K562 (cell line): ENCODE results near the gene CHD2. TPM values are rescaled to one million over a fixed set of nuclear protein-coding genes. Genes with fewer than 3 reads are reported as not detected.

Experiments used
- ATF1 ChIP-seq, 2 experiments: fragments of 450-650 bp in 1 of 2; IDR thresholded peaks; 2 replicates each; pipeline ENCODE4 v1.6.1; 2016; ENCODE audit warnings: missing compliant biosample characterization in 1 of 2, missing genetic modification characterization in 1 of 2
- BRCA1 ChIP-seq, 2 experiments: fragments of 450-650 bp in 1 of 2; sonication (generic) in 1 of 2; formaldehyde crosslinking in 1 of 2; IDR thresholded peaks; 2 replicates each; pipeline versions ENCODE4 v1.5.0 to v1.6.1; 2017 to 2020; ENCODE audit warnings: mild to moderate bottlenecking in 1 of 2, missing genetic modification reagents in 1 of 2
- CXXC5 ChIP-seq: fragments of 250-450 bp; sonication (Bioruptor Pico); IDR thresholded peaks from 2 replicates; pipeline ENCODE4 v1.8.0; 2022; ENCODE audit warnings: inconsistent platforms, mild to moderate bottlenecking, moderate library complexity
- DPF2 ChIP-seq: fragments of 450-650 bp; IDR thresholded peaks from 2 replicates; pipeline ENCODE4 v1.6.1; 2016
- GABPB1 ChIP-seq: sonication (generic); formaldehyde crosslinking; IDR thresholded peaks from 2 replicates; pipeline ENCODE4 v1.8.0; 2022; ENCODE audit warnings: mild to moderate bottlenecking, missing genetic modification reagents
- NFRKB ChIP-seq: fragments of 450-650 bp; IDR thresholded peaks from 2 replicates; pipeline ENCODE4 v1.6.1; 2016; ENCODE audit warnings: low read depth
- PML ChIP-seq: IDR thresholded peaks from 2 replicates; pipeline ENCODE4 v1.6.1; 2012; ENCODE audit warnings: low read length, inconsistent platforms
- POLR2H ChIP-seq: IDR thresholded peaks from 2 replicates; pipeline ENCODE4 v1.6.1; 2016; ENCODE audit warnings: missing genetic modification characterization, low read depth, mild to moderate bottlenecking, control low read depth, missing compliant biosample characterization, moderate library complexity
- PYGO2 ChIP-seq: fragments of 450-650 bp; IDR thresholded peaks from 2 replicates; pipeline ENCODE4 v1.6.1; 2016; ENCODE audit warnings: mild to moderate bottlenecking, missing genetic modification characterization, moderate library complexity, missing compliant biosample characterization
- SNIP1 ChIP-seq: fragments of 450-650 bp; IDR thresholded peaks from 2 replicates; pipeline ENCODE4 v1.7.1; 2017; ENCODE audit warnings: low read depth, mild to moderate bottlenecking
- ZNF3 ChIP-seq: fragments of 250-450 bp; sonication (Bioruptor Pico); IDR thresholded peaks from 2 replicates; pipeline ENCODE4 v1.5.0; 2021; ENCODE audit warnings: mild to moderate bottlenecking, moderate library complexity
- ZSCAN32 ChIP-seq: fragments of 450-650 bp; formaldehyde crosslinking; IDR thresholded peaks from 2 replicates; pipeline ENCODE4 v1.4.0; 2020; ENCODE audit warnings: mild to moderate bottlenecking, moderate library complexity
- polyA plus RNA-seq, 8 experiments: library from polyadenylated mRNA; depleted of rRNA in 4 of 8; stranded (reverse) in 5 of 8; unstranded in 3 of 8; fragments of >200 nt; fragmentation: Nextera tagmentation in 2 of 8; fragmentation: Illumina TruSeq in 1 of 8; extraction: Ambion mirVana in 2 of 8; extraction: Trizol in 1 of 8; gene quantifications; 2 replicates each; pipeline versions ENCODE4 v1.2.1 to v1.2.3, GENCODE V29; 2011 to 2014; ENCODE audit warnings: inconsistent platforms in 1 of 8, missing spikeins in 1 of 8
- total RNA-seq, 7 experiments: library from RNA; depleted of rRNA in 6 of 7; stranded (reverse); fragments of >200 nt in 6 of 7; fragmentation: Illumina TruSeq in 2 of 7; extraction: Trizol in 2 of 7; gene quantifications; 2 replicates each; pipeline versions ENCODE4 v1.2.1 to v1.2.3, GENCODE V29; 2011 to 2021; ENCODE audit warnings: low replicate concordance in 1 of 7
- TF ChIP-seq, protein P1 (sequence below): sonication (generic); formaldehyde crosslinking; IDR thresholded peaks from 2 replicates; pipeline ENCODE4 v1.8.0; 2022; ENCODE audit warnings: missing genetic modification reagents, mild to moderate bottlenecking, borderline replicate concordance
- TF ChIP-seq, protein P2 (sequence below): sonication (generic); formaldehyde crosslinking; IDR thresholded peaks from 2 replicates; pipeline ENCODE4 v1.9.0; 2022; ENCODE audit warnings: mild to moderate bottlenecking, missing genetic modification reagents
- TF ChIP-seq, protein P3 (sequence below): fragments of 450-650 bp; IDR thresholded peaks from 2 replicates; pipeline ENCODE4 v1.6.1; 2016; ENCODE audit warnings: mild to moderate bottlenecking

The CHD2 gene
- total and polyA plus RNA-seq, 9 of the 15 experiments (the other 6 are each of a cell fraction or from before 2014, with no cell fraction given), result 38.9 to 70.8 (median 56.2) TPM

DNA sequence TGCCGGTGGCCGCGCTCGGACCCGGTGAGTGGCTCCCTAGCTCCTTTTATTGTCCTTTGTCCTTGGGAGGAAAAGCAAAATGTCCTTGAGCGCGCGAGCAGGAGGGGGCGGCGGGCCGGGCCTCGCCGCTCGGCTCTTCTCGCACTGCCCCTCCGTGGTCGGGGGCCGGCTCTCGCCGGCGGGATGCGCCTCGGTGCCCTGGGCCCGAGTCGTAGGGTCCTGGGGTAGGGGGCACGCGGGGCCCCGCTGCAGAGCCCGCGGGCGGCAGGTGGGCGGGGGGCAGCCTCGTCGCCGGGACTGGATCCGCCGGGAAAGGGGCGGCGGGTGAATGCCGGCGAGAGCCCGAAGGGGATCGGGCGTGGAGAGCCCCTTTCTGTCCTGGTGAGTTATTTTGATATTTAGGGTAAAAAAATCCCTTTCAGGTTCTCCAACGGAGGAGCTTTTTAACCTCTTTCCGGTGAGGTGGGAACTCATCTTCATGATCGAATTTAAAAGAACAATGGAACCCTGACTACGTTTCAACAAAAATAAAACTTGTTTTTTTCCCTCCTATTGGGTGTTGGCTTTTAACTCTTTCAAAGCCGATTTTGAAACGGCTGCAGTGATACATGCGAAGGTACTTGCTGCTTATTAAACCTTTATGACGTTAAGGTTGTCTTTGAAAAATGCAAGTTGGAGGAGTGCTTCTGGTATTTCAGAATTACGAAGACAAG is 16.8 kb upstream of the CHD2 start (continued):
- TF ChIP-seq, protein P1, sequence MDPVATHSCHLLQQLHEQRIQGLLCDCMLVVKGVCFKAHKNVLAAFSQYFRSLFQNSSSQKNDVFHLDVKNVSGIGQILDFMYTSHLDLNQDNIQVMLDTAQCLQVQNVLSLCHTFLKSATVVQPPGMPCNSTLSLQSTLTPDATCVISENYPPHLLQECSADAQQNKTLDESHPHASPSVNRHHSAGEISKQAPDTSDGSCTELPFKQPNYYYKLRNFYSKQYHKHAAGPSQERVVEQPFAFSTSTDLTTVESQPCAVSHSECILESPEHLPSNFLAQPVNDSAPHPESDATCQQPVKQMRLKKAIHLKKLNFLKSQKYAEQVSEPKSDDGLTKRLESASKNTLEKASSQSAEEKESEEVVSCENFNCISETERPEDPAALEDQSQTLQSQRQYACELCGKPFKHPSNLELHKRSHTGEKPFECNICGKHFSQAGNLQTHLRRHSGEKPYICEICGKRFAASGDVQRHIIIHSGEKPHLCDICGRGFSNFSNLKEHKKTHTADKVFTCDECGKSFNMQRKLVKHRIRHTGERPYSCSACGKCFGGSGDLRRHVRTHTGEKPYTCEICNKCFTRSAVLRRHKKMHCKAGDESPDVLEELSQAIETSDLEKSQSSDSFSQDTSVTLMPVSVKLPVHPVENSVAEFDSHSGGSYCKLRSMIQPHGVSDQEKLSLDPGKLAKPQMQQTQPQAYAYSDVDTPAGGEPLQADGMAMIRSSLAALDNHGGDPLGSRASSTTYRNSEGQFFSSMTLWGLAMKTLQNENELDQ (CRISPR knock-in tag), result no peak
- peak; percentile 57; the same call in 1 of the 2 replicates for TF ChIP-seq NFRKB
- 0 out of 2 replicates have a peak, but pooled peaks have one; percentile 19 for TF ChIP-seq DPF2
- TF ChIP-seq, protein P2, sequence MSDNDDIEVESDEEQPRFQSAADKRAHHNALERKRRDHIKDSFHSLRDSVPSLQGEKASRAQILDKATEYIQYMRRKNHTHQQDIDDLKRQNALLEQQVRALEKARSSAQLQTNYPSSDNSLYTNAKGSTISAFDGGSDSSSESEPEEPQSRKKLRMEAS (CRISPR knock-in tag), result no peak
- TF ChIP-seq ATF1 (CRISPR knock-in tag; IDR thresholded peaks at IDR 0.05), result no peak
- TF ChIP-seq ATF1 (tag; IDR thresholded peaks at IDR 0.05), result peak; percentile 63; the same call in 1 of the 2 replicates
- TF ChIP-seq ZSCAN32, result 0 out of 2 replicates have a peak, but pooled peaks have one; percentile 5
- TF ChIP-seq POLR2H (tag), result no peak
- TF ChIP-seq CXXC5 (CRISPR knock-in tag), result no peak
- no peak for TF ChIP-seq ZNF3
- no peak for TF ChIP-seq BRCA1 (IDR thresholded peaks at IDR 0.05)
- TF ChIP-seq BRCA1 (CRISPR knock-in tag; IDR thresholded peaks at IDR 0.05), result no peak
- no peak for TF ChIP-seq GABPB1
- TF ChIP-seq PML, result no peak
- no peak for TF ChIP-seq SNIP1
- no peak for TF ChIP-seq PYGO2 (tag)
- TF ChIP-seq, protein P3, sequence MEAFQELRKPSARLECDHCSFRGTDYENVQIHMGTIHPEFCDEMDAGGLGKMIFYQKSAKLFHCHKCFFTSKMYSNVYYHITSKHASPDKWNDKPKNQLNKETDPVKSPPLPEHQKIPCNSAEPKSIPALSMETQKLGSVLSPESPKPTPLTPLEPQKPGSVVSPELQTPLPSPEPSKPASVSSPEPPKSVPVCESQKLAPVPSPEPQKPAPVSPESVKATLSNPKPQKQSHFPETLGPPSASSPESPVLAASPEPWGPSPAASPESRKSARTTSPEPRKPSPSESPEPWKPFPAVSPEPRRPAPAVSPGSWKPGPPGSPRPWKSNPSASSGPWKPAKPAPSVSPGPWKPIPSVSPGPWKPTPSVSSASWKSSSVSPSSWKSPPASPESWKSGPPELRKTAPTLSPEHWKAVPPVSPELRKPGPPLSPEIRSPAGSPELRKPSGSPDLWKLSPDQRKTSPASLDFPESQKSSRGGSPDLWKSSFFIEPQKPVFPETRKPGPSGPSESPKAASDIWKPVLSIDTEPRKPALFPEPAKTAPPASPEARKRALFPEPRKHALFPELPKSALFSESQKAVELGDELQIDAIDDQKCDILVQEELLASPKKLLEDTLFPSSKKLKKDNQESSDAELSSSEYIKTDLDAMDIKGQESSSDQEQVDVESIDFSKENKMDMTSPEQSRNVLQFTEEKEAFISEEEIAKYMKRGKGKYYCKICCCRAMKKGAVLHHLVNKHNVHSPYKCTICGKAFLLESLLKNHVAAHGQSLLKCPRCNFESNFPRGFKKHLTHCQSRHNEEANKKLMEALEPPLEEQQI, result no peak
